Naive thymus-derived CD4-positive, alpha-beta T cell (primary cell): ENCODE measurements around the gene AKNAD1. TPM values are rescaled to one million over a fixed set of nuclear protein-coding genes. Genes with fewer than 3 reads are reported as not detected.
A peak's percentile ranks its signal among the peaks of the same experiment; 100 is the strongest.

Experiments used
- ATAC-seq: fragments of 150-1000 bp; cut with Tn5 transposase; 2 replicates; pipeline ENCODE4 v1.10.0; 2021; ENCODE audit warnings: mild to moderate bottlenecking, moderate library complexity
- CTCF ChIA-PET: fragments of 350-600 bp; sonication (Branson Sonifier 250); formaldehyde crosslinking; loops from one replicate; lab custom pipeline; 2021; ENCODE audit warnings: antibody characterized with exemption; lab: Charles Lee
- POLR2A ChIA-PET: fragments of 350-600 bp; sonication (Branson Sonifier 250); formaldehyde crosslinking; loops from one replicate; lab custom pipeline; 2021; ENCODE audit warnings: antibody characterized with exemption, inconsistent platforms; lab: Charles Lee
- DNase-seq, 9 donors: peaks; one replicate each; pipeline versions ENCODE4 v3.0.0 to v3.0.0-alpha.2; 2020 to 2022; ENCODE audit warnings: mixed read lengths in 1 of 9
- H3K27ac ChIP-seq: one replicate; pipeline ENCODE4 v1.7.0; 2013; ENCODE audit warnings: mild to moderate bottlenecking, low read depth, low read length, moderate library complexity
- H3K27me3 ChIP-seq, 2 donors: one replicate each; pipeline ENCODE4 v1.7.0; 2013; ENCODE audit warnings: low read length in 2 of 2, mild to moderate bottlenecking in 2 of 2, moderate library complexity in 2 of 2; ENCODE audit not compliant: control insufficient read depth in 2 of 2, insufficient read depth in 2 of 2
- H3K36me3 ChIP-seq, 3 experiments: 1 replicate in 2 of 3; 2 replicates in 1 of 3; pipeline ENCODE4 v1.7.0; 2013; ENCODE audit warnings: low read length in 3 of 3, mild to moderate bottlenecking in 3 of 3, moderate library complexity in 1 of 3; ENCODE audit not compliant: insufficient read depth in 3 of 3, control insufficient read depth in 2 of 3
- H3K4me1 ChIP-seq, 2 donors: one replicate each; pipeline ENCODE4 v1.7.0; 2013; ENCODE audit warnings: low read length in 2 of 2, mild to moderate bottlenecking in 2 of 2, moderate library complexity in 1 of 2; ENCODE audit not compliant: control insufficient read depth in 2 of 2, insufficient read depth in 2 of 2
- H3K4me3 ChIP-seq: 2 replicates; pipeline ENCODE4 v1.7.0; 2013; ENCODE audit warnings: mild to moderate bottlenecking, low read length
- H3K9me3 ChIP-seq, 3 experiments: 1 replicate in 2 of 3; 2 replicates in 1 of 3; pipeline ENCODE4 v1.7.0; 2013; ENCODE audit warnings: low read length in 3 of 3; ENCODE audit not compliant: control insufficient read depth in 2 of 3
- H3K27ac Mint-ChIP-seq, 9 donors: one replicate each; pipeline ENCODE4 v1.8.0; 2020 to 2022; ENCODE audit warnings: mixed read lengths in 9 of 9, mild to moderate bottlenecking in 8 of 9, moderate library complexity in 5 of 9, inconsistent platforms in 2 of 9
- H3K27me3 Mint-ChIP-seq, 5 donors: one replicate each; pipeline ENCODE4 v1.8.0; 2021 to 2022; ENCODE audit warnings: mixed read lengths in 5 of 5, mild to moderate bottlenecking in 1 of 5
- H3K36me3 Mint-ChIP-seq, 5 donors: one replicate each; pipeline ENCODE4 v1.8.0; 2020 to 2022; ENCODE audit warnings: mixed read lengths in 5 of 5, mild to moderate bottlenecking in 3 of 5, inconsistent platforms in 1 of 5
- H3K4me1 Mint-ChIP-seq, 7 donors: one replicate each; pipeline ENCODE4 v1.8.0; 2020 to 2022; ENCODE audit warnings: mixed read lengths in 7 of 7, mild to moderate bottlenecking in 3 of 7, inconsistent platforms in 1 of 7
- H3K4me3 Mint-ChIP-seq, 10 donors: one replicate each; pipeline ENCODE4 v1.8.0; 2020 to 2022; ENCODE audit warnings: mild to moderate bottlenecking in 10 of 10, mixed read lengths in 10 of 10, moderate library complexity in 6 of 10, inconsistent platforms in 2 of 10
- H3K9me3 Mint-ChIP-seq, 11 donors: one replicate each; pipeline ENCODE4 v1.8.0; 2020 to 2022; ENCODE audit warnings: mixed read lengths in 11 of 11, mild to moderate bottlenecking in 4 of 11, inconsistent platforms in 1 of 11, moderate library complexity in 1 of 11
- intact Hi-C, 2 donors: fragments of 100-400 bp; cut with micrococcal nuclease; formaldehyde crosslinking; loops; one replicate each; pipeline ENCODE4 v1.15.1; 2023
- polyA plus RNA-seq, 2 donors: library from polyadenylated mRNA; unstranded; fragments of 300-500 nt; fragmentation: Illumina TruSeq; gene quantifications; one replicate each; pipeline ENCODE4 v1.2.3, GENCODE V29; 2021
- total RNA-seq, 6 experiments: library from RNA in 5 of 6; stranded (reverse) in 5 of 6; gene quantifications; 1 replicate in 5 of 6; 2 replicates in 1 of 6; pipeline ENCODE4 v1.2.3 and lab custom pipeline; 2021 to 2026

The AKNAD1 gene
- total and polyA plus RNA-seq, 7 experiments from 2014 or later, result not detected

DNA sequence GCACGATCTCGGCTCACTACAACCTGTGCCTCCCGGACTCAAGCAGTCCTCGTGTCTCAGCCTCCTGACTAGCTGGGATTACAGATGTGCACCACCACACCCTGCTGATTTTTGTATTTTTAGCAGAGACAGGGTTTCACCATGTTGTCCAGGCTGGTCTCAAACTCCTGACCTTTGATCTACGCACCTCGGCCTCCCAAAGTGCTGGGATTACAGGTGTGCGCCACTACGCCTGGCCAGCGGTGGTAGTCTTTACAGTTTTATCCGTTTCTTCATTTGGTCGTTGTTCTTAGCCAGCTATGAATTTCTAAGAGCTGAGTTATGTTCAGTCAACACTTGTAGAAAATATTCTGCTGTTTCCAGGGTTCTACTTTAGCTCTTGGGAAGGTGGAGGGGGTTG is 53.3 kb downstream of the AKNAD1 start:
- no peaks in the 10 kb centered on the region for H3K27me3 Mint-ChIP-seq
- POLR2A ChIA-PET, result no interaction called here
- no peaks in the 10 kb centered on the region for H3K27me3 ChIP-seq
- DNase-seq (no peak), ATAC-seq (no peak)
- no peak overlapping the region for H3K4me3 ChIP-seq
- H3K4me3 Mint-ChIP-seq, result no peak overlapping the region
- H3K27ac ChIP-seq, result no peak overlapping the region
- H3K27ac Mint-ChIP-seq, result peak overlapping the region in 2 of 9 donors; percentile 4 to 59
- peaks cover 0 to 56% (median 25%) of the 10 kb centered on the region in 5 donors for H3K36me3 Mint-ChIP-seq
- intact Hi-C loops, result no loop called here
- CTCF ChIA-PET, result no interaction called here
- peaks cover 5 to 46% (median 9%) of the 10 kb centered on the region in 3 experiments for H3K36me3 ChIP-seq
- peaks cover 0 to 5% (median 0%) of the 10 kb centered on the region in 7 donors for H3K4me1 Mint-ChIP-seq
- H3K4me1 ChIP-seq, result no peaks in the 10 kb centered on the region
- no peaks in the 10 kb centered on the region for H3K9me3 Mint-ChIP-seq
- H3K9me3 ChIP-seq, result no peaks in the 10 kb centered on the region

DNA sequence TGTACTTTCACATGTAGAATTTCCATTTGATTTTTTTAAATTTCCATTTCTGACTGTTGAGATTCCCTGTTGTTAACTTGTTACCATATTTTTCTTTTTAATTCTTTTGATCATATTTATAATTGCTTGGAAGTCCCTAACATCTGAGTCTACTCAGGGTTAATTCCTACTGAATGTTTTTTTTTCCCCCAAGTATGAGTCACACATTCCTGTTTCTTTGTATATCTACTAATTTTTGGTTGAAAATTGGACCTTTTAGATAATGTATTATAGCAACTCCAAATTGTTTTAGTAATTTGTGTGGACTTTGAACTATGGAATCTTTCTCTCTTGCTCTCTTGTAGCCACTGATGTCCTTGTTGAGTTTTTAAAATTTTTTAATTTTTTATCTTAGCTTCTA is 55.8 kb downstream of the AKNAD1 start:
- Mint-ChIP-seq H3K4me1 (peaks cover 0 to 5% (median 0%) of the 10 kb centered on the region in 7 donors), H3K27ac (peak overlapping the region in 2 of 9 donors; percentile 7 to 14), H3K36me3 (peaks cover 0 to 51% (median 26%) of the 10 kb centered on the region in 5 donors), H3K27me3 (no peaks in the 10 kb centered on the region), H3K9me3 (no peaks in the 10 kb centered on the region), H3K4me3 (no peak overlapping the region)
- no peaks in the 10 kb centered on the region for H3K9me3 ChIP-seq
- ChIA-PET POLR2A (no interaction called here), CTCF (interaction anchor here (0.6 kb wide), 1 partner anchor 1025 kb away, joined by 3 read pairs; no protein-coding TSS in a partner anchor)
- H3K4me3 ChIP-seq, result no peak overlapping the region
- peaks cover 4 to 55% (median 5%) of the 10 kb centered on the region in 3 experiments for H3K36me3 ChIP-seq
- no peaks in the 10 kb centered on the region for H3K27me3 ChIP-seq
- ATAC-seq (no peak), DNase-seq (no peak)
- H3K4me1 ChIP-seq, result no peaks in the 10 kb centered on the region
- intact Hi-C loops, result no loop called here
- no peak overlapping the region for H3K27ac ChIP-seq

DNA sequence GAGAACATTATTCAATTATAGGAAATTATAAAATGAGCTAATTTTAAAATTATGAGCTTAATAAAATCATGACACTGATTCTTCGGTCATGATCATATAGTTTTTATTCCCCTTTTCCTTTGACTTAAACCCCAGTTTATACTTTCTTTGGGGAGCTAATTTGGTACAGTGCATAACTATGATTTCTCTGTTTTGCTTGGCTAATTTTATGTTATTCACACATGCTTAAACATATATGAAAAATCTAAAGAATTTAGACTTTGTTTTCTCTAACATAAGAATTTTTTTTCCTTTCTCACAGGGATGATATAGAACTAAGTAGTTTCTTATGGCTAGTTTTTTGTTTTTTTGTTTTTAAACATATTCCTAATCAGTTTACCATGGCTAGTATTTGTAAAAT is 57.9 kb downstream of the AKNAD1 start:
- DNase-seq, result no peak
- no peak overlapping the region for H3K4me3 Mint-ChIP-seq
- peaks cover 0 to 55% (median 32%) of the 10 kb centered on the region in 5 donors for H3K36me3 Mint-ChIP-seq
- ChIA-PET CTCF (no interaction called here), POLR2A (interaction anchor here (0.6 to 0.9 kb wide), 2 partner anchors 15 to 52 kb away, joined by 3 to 5 read pairs; no protein-coding TSS in a partner anchor)
- Histone ChIP-seq H3K36me3 (peaks cover 0 to 54% (median 5%) of the 10 kb centered on the region in 3 experiments), H3K27ac (no peak overlapping the region), H3K9me3 (no peaks in the 10 kb centered on the region), H3K4me3 (no peak overlapping the region), H3K27me3 (no peaks in the 10 kb centered on the region), H3K4me1 (no peaks in the 10 kb centered on the region)
- ATAC-seq, result no peak
- peak overlapping the region in 1 of 9 donors; percentile 17 for H3K27ac Mint-ChIP-seq
- intact Hi-C loops, result no loop called here
- H3K27me3 Mint-ChIP-seq, result no peaks in the 10 kb centered on the region
- no peaks in the 10 kb centered on the region for H3K9me3 Mint-ChIP-seq
- peaks cover 0 to 5% (median 0%) of the 10 kb centered on the region in 7 donors for H3K4me1 Mint-ChIP-seq

DNA sequence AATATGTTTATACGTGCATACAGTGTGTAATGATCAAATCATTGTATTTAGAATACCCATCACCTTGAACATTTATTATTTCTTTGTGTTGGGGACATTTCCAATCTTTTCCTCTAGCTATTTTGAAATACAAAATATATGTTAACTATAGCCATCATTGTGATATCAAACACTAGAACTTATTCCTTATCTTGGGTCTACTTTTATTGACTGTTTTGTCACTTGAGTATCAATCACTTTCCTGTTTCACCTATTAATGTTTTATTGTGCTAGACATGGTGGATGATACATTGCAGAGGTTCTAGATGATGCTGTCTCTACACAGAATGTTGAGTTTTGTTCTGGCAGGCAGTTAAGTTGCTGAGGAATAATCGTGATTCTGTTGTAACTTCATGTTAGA is 64.5 kb downstream of the AKNAD1 start:
- no peak overlapping the region for H3K4me3 Mint-ChIP-seq
- no peak for DNase-seq
- Histone ChIP-seq H3K4me3 (no peak overlapping the region), H3K4me1 (no peaks in the 10 kb centered on the region), H3K27me3 (no peaks in the 10 kb centered on the region), H3K27ac (no peak overlapping the region), H3K9me3 (peaks cover 0 to 4% (median 0%) of the 10 kb centered on the region in 3 experiments), H3K36me3 (peaks cover 0 to 45% (median 0%) of the 10 kb centered on the region in 3 experiments)
- no peaks in the 10 kb centered on the region for H3K27me3 Mint-ChIP-seq
- H3K36me3 Mint-ChIP-seq, result peaks cover 24 to 80% (median 70%) of the 10 kb centered on the region in 5 donors
- H3K27ac Mint-ChIP-seq, result no peak overlapping the region
- ChIA-PET POLR2A (no interaction called here), CTCF (no interaction called here)
- intact Hi-C loops, result no loop called here
- peaks cover 6 to 26% (median 14%) of the 10 kb centered on the region in 11 donors for H3K9me3 Mint-ChIP-seq
- H3K4me1 Mint-ChIP-seq, result peaks cover 0 to 2% (median 0%) of the 10 kb centered on the region in 7 donors
- no peak for ATAC-seq

DNA sequence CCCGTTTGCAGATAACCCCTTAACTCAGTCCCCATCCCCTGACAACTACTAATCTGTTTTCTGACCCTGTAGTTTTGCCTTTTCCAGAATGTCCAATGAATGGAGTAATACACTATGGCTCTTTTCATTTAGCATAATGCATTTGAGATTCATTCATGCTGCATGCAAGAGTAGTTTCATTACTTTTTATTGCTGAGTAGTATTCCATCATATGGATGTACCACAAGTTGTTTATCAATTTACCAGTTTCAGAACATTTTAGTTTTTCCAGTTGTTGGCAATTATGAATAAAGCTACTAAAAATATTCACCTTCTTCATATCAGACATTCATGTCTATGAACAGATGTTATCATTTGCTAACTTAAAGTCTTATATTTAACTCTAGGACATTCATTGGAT is 65.1 kb downstream of the AKNAD1 start:
- Histone ChIP-seq H3K4me1 (no peaks in the 10 kb centered on the region), H3K27ac (no peak overlapping the region), H3K36me3 (peaks cover 0 to 42% (median 0%) of the 10 kb centered on the region in 3 experiments), H3K9me3 (peaks cover 0 to 4% (median 0%) of the 10 kb centered on the region in 3 experiments), H3K4me3 (no peak overlapping the region), H3K27me3 (no peaks in the 10 kb centered on the region)
- ATAC-seq (no peak), DNase-seq (no peak)
- no peaks in the 10 kb centered on the region for H3K27me3 Mint-ChIP-seq
- peaks cover 0 to 5% (median 0%) of the 10 kb centered on the region in 7 donors for H3K4me1 Mint-ChIP-seq
- peaks cover 6 to 29% (median 14%) of the 10 kb centered on the region in 11 donors for H3K9me3 Mint-ChIP-seq
- peak overlapping the region in 1 of 9 donors; percentile 10 for H3K27ac Mint-ChIP-seq
- POLR2A ChIA-PET, result no interaction called here
- CTCF ChIA-PET, result no interaction called here
- intact Hi-C loops, result no loop called here
- no peak overlapping the region for H3K4me3 Mint-ChIP-seq
- peaks cover 24 to 87% (median 76%) of the 10 kb centered on the region in 5 donors for H3K36me3 Mint-ChIP-seq

DNA sequence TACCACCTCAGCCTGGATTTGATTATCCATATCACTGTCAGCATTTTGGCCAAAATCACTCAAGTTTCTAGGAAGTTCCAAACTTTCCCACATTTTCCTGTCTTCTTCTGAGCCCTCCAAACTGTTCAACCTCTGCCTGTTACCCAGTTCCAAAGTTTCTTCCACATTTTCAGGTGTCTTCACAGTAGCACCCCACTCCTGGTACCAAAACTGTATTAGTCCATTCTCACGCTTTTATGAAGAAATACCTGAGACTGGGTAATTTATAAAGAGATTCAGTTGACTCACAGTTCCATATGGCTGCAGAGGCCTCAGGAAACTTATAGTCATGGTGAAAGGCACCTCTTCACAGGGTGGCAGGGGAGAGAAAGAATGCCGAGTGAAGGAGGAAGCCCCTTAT is 71.0 kb downstream of the AKNAD1 start:
- Histone ChIP-seq H3K9me3 (peaks cover 0 to 17% (median 0%) of the 10 kb centered on the region in 3 experiments), H3K4me3 (no peak overlapping the region), H3K36me3 (peaks cover 0 to 41% (median 10%) of the 10 kb centered on the region in 3 experiments), H3K27ac (no peak overlapping the region), H3K27me3 (no peaks in the 10 kb centered on the region), H3K4me1 (no peaks in the 10 kb centered on the region)
- no peak overlapping the region for H3K4me3 Mint-ChIP-seq
- H3K27me3 Mint-ChIP-seq, result no peaks in the 10 kb centered on the region
- peaks cover 0 to 5% (median 0%) of the 10 kb centered on the region in 7 donors for H3K4me1 Mint-ChIP-seq
- intact Hi-C loops, result no loop called here
- ChIA-PET POLR2A (no interaction called here), CTCF (no interaction called here)
- peaks cover 29 to 97% (median 85%) of the 10 kb centered on the region in 5 donors for H3K36me3 Mint-ChIP-seq
- DNase-seq (no peak), ATAC-seq (no peak)
- no peak overlapping the region for H3K27ac Mint-ChIP-seq
- H3K9me3 Mint-ChIP-seq, result peaks cover 9 to 45% (median 24%) of the 10 kb centered on the region in 11 donors

DNA sequence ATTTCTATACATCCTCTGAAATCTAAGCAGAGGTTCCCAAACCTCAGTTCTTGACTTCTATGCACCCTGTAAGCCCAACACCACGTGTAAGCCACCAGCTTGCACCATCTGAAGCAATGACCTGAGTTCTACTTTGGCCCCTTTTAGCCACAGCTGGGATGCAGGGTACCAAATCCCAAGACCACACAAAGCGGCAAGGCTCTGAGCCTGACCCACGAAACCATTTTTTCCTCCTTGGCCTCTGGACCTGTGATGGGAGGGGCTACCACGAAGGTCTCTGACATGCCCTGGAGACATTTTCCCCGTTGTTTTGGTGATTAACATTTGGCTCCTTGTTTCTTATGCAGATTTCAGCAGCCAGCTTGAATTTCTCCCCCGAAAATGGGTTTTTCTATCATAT is 71.6 kb downstream of the AKNAD1 start:
- Mint-ChIP-seq H3K27ac (no peak overlapping the region), H3K27me3 (no peaks in the 10 kb centered on the region)

More for the DNA sequence above, 71.6 kb downstream of the AKNAD1 start:
- no peak for ATAC-seq
- intact Hi-C loops, result no loop called here
- H3K27me3 ChIP-seq, result no peaks in the 10 kb centered on the region
- peaks cover 0 to 5% (median 0%) of the 10 kb centered on the region in 7 donors for H3K4me1 Mint-ChIP-seq
- no peak overlapping the region for H3K27ac ChIP-seq
- H3K4me3 Mint-ChIP-seq, result no peak overlapping the region
- no peak for DNase-seq
- CTCF ChIA-PET, result no interaction called here
- H3K9me3 Mint-ChIP-seq, result peaks cover 9 to 39% (median 23%) of the 10 kb centered on the region in 11 donors
- no peak overlapping the region for H3K4me3 ChIP-seq
- no peaks in the 10 kb centered on the region for H3K4me1 ChIP-seq
- peaks cover 0 to 43% (median 10%) of the 10 kb centered on the region in 3 experiments for H3K36me3 ChIP-seq
- POLR2A ChIA-PET, result no interaction called here
- H3K36me3 Mint-ChIP-seq, result peaks cover 24 to 94% (median 81%) of the 10 kb centered on the region in 5 donors
- H3K9me3 ChIP-seq, result peaks cover 0 to 17% (median 0%) of the 10 kb centered on the region in 3 experiments
